ENCODE data around the gene TOPORS. TPM values are rescaled to one million over a fixed set of nuclear protein-coding genes. Genes with fewer than 3 reads are reported as not detected.
A peak's percentile ranks its signal among the peaks of the same experiment; 100 is the strongest.

TOPORS gene
- polyA plus RNA-seq, 1 of the 3 experiments (the other 2 are of a cell fraction) = 4.9 TPM

DNA sequence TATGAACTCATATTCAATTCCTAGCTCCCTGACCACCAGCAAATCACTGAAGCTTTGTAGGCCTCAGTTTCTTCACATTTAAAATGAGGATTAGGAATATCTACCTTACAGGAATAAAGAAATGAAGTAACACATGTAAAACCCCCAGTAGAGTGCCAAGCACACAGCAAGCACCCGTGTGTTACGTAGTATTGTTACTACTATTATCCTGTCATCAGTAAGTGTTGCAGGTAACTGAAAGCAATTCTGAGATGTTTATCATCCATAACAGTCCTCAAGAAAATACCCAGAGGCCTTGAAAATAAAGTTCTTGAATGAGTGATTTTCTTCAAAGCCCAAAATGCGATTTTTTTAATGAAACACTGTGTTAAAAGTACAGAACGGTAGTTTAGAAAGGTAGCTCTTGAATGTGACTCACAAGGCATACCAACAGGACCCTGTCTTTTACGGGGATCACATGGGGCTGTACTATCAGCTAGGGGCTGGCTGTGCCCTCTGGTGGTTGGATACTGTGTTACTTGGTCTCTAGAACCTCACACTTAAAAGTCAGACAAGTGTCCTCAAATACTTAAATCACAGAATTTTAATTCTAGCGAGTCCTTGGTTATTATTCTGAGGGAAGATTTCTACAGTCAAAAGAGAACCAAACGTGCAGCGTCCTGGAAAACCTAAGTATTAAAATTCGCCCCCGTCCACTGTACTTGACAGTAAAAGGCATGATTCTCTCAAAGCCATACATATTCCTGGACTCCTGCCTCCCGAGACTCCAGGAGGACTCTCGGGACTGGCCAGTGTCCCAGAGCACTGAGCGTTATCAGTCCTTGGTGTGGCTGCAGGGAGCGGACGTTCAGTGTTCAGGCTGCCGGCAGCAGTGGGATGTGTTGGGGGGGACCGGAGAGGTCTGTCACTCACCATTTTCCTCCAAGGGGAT is 19.8 kb upstream of the TOPORS start (continued):
- TF ChIP-seq, protein P1, sequence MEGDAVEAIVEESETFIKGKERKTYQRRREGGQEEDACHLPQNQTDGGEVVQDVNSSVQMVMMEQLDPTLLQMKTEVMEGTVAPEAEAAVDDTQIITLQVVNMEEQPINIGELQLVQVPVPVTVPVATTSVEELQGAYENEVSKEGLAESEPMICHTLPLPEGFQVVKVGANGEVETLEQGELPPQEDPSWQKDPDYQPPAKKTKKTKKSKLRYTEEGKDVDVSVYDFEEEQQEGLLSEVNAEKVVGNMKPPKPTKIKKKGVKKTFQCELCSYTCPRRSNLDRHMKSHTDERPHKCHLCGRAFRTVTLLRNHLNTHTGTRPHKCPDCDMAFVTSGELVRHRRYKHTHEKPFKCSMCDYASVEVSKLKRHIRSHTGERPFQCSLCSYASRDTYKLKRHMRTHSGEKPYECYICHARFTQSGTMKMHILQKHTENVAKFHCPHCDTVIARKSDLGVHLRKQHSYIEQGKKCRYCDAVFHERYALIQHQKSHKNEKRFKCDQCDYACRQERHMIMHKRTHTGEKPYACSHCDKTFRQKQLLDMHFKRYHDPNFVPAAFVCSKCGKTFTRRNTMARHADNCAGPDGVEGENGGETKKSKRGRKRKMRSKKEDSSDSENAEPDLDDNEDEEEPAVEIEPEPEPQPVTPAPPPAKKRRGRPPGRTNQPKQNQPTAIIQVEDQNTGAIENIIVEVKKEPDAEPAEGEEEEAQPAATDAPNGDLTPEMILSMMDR (IDR thresholded peaks at IDR 0.05) = peak; percentile 79
- TF ChIP-seq GABPA (IDR thresholded peaks at IDR 0.05; ENCODE audit: low read depth) (no peak), ELF1 (IDR thresholded peaks at IDR 0.05) (no peak), RCOR1 (IDR thresholded peaks at IDR 0.05; ENCODE audit: low read length) (no peak), SIN3A (IDR thresholded peaks at IDR 0.05; ENCODE audit: borderline replicate concordance, low read depth, low read length) (0 out of 2 replicates have a peak, but pooled peaks have one; percentile 46), FOXM1 (IDR thresholded peaks at IDR 0.05; ENCODE audit: low read depth) (no peak), MXI1 (IDR thresholded peaks at IDR 0.05; ENCODE audit: low read depth, low read length) (peak; percentile 80), YY1 (IDR thresholded peaks at IDR 0.05; ENCODE audit: low read depth) (no peak), SMC3 (IDR thresholded peaks at IDR 0.05; ENCODE audit: low read depth, low read length) (peak; percentile 67), RAD21 (IDR thresholded peaks at IDR 0.05; ENCODE audit: low read length) (peak; percentile 65), JUND (IDR thresholded peaks at IDR 0.05) (no peak)
- TF ChIP-seq, protein P2, sequence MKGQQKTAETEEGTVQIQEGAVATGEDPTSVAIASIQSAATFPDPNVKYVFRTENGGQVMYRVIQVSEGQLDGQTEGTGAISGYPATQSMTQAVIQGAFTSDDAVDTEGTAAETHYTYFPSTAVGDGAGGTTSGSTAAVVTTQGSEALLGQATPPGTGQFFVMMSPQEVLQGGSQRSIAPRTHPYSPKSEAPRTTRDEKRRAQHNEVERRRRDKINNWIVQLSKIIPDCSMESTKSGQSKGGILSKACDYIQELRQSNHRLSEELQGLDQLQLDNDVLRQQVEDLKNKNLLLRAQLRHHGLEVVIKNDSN (IDR thresholded peaks at IDR 0.05; ENCODE audit: borderline replicate concordance, low read depth) = peak; percentile 70
- TF ChIP-seq, protein P3, sequence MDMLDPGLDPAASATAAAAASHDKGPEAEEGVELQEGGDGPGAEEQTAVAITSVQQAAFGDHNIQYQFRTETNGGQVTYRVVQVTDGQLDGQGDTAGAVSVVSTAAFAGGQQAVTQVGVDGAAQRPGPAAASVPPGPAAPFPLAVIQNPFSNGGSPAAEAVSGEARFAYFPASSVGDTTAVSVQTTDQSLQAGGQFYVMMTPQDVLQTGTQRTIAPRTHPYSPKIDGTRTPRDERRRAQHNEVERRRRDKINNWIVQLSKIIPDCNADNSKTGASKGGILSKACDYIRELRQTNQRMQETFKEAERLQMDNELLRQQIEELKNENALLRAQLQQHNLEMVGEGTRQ (IDR thresholded peaks at IDR 0.05; ENCODE audit: borderline replicate concordance, low read depth, low read length) = no peak
- TF ChIP-seq, protein P4, sequence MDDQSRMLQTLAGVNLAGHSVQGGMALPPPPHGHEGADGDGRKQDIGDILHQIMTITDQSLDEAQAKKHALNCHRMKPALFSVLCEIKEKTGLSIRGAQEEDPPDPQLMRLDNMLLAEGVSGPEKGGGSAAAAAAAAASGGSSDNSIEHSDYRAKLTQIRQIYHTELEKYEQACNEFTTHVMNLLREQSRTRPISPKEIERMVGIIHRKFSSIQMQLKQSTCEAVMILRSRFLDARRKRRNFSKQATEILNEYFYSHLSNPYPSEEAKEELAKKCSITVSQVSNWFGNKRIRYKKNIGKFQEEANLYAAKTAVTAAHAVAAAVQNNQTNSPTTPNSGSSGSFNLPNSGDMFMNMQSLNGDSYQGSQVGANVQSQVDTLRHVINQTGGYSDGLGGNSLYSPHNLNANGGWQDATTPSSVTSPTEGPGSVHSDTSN (IDR thresholded peaks at IDR 0.05) = no peak
- TF ChIP-seq, protein P5, sequence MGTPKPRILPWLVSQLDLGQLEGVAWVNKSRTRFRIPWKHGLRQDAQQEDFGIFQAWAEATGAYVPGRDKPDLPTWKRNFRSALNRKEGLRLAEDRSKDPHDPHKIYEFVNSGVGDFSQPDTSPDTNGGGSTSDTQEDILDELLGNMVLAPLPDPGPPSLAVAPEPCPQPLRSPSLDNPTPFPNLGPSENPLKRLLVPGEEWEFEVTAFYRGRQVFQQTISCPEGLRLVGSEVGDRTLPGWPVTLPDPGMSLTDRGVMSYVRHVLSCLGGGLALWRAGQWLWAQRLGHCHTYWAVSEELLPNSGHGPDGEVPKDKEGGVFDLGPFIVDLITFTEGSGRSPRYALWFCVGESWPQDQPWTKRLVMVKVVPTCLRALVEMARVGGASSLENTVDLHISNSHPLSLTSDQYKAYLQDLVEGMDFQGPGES (IDR thresholded peaks at IDR 0.05; ENCODE audit: low read depth, low read length) = no peak

Measured in SK-N-SH (cell line).